Mesendoderm (in vitro differentiated cells): Measurements from ENCODE around the gene MAPK8IP1.
A peak's percentile ranks its signal among the peaks of the same experiment; 100 is the strongest.

Source experiments
- DNase-seq: peaks from one replicate; pipeline ENCODE4 v3.0.0; 2013
- H2AK5ac ChIP-seq: 2 replicates; pipeline ENCODE4 v1.6.1; 2013; ENCODE audit warnings: low read length, inconsistent platforms
- H2BK120ac ChIP-seq: 2 replicates; pipeline ENCODE4 v1.6.1; 2013; ENCODE audit warnings: low read depth, mild to moderate bottlenecking, low read length, moderate library complexity, mixed read lengths
- H2BK15ac ChIP-seq: replicated peaks from 2 replicates; pipeline ENCODE4 v1.6.1; 2013; ENCODE audit warnings: low read depth, mild to moderate bottlenecking, moderate library complexity
- H2BK5ac ChIP-seq: 2 replicates; pipeline ENCODE4 v1.6.1; 2013; ENCODE audit warnings: low read length, inconsistent platforms
- H3K18ac ChIP-seq: 2 replicates; pipeline ENCODE4 v1.6.1; 2013; ENCODE audit warnings: mild to moderate bottlenecking, low read length, mixed read lengths
- H3K23ac ChIP-seq: one replicate; pipeline ENCODE4 v1.6.1; 2013; ENCODE audit warnings: low read length
- H3K27ac ChIP-seq: 2 replicates; pipeline ENCODE4 v1.5.1; 2013; ENCODE audit warnings: low read depth, mild to moderate bottlenecking, inconsistent platforms, low read length, moderate library complexity
- H3K27me3 ChIP-seq: 2 replicates; pipeline ENCODE4 v1.6.1; 2013; ENCODE audit warnings: low read length, control low read depth, mild to moderate bottlenecking, inconsistent platforms; ENCODE audit not compliant: insufficient read depth, poor library complexity
- H3K36me3 ChIP-seq: 2 replicates; pipeline ENCODE4 v1.6.1; 2013; ENCODE audit warnings: low read length, inconsistent platforms; ENCODE audit not compliant: control insufficient read depth, insufficient read depth
- H3K4ac ChIP-seq: one replicate; pipeline ENCODE4 v1.6.1; 2013; ENCODE audit warnings: low read depth, mild to moderate bottlenecking, low read length, moderate library complexity
- H3K4me1 ChIP-seq: 2 replicates; pipeline ENCODE4 v1.6.1; 2013; ENCODE audit warnings: low read depth, low read length, inconsistent platforms; ENCODE audit not compliant: control insufficient read depth
- H3K4me2 ChIP-seq: 2 replicates; pipeline ENCODE4 v1.6.1; 2013; ENCODE audit warnings: low read length
- H3K4me3 ChIP-seq: 2 replicates; pipeline ENCODE4 v1.5.1; 2013; ENCODE audit warnings: mild to moderate bottlenecking, low read length
- H3K56ac ChIP-seq: one replicate; pipeline ENCODE4 v1.6.1; 2013; ENCODE audit warnings: low read length
- H3K79me1 ChIP-seq: 2 replicates; pipeline ENCODE4 v1.6.1; 2013; ENCODE audit warnings: low read length, inconsistent platforms
- H3K79me2 ChIP-seq: 2 replicates; pipeline ENCODE4 v1.6.1; 2013; ENCODE audit warnings: mild to moderate bottlenecking, low read length; ENCODE audit not compliant: control insufficient read depth, insufficient read depth
- H3K9ac ChIP-seq: 2 replicates; pipeline ENCODE4 v1.6.1; 2013; ENCODE audit warnings: low read length, inconsistent platforms
- H4K5ac ChIP-seq: one replicate; pipeline ENCODE4 v1.6.1; 2013; ENCODE audit warnings: low read length
- H4K8ac ChIP-seq: one replicate; pipeline ENCODE4 v1.6.1; 2013; ENCODE audit warnings: low read depth, mild to moderate bottlenecking, control low read depth, low read length, moderate library complexity
- WGBS: extraction: QIAGEN DNeasy Blood & Tissue Kit; methylation state at CpG from one replicate; pipeline ENCODE4 v1.1.7; 2013; ENCODE audit warnings: low lambda C conversion rate, missing lambda C conversion rate; ENCODE audit not compliant: insufficient coverage; ENCODE audit errors: extremely low coverage; 5-methylcytosine and 5-hydroxymethylcytosine counted together

Gene MAPK8IP1

DNA sequence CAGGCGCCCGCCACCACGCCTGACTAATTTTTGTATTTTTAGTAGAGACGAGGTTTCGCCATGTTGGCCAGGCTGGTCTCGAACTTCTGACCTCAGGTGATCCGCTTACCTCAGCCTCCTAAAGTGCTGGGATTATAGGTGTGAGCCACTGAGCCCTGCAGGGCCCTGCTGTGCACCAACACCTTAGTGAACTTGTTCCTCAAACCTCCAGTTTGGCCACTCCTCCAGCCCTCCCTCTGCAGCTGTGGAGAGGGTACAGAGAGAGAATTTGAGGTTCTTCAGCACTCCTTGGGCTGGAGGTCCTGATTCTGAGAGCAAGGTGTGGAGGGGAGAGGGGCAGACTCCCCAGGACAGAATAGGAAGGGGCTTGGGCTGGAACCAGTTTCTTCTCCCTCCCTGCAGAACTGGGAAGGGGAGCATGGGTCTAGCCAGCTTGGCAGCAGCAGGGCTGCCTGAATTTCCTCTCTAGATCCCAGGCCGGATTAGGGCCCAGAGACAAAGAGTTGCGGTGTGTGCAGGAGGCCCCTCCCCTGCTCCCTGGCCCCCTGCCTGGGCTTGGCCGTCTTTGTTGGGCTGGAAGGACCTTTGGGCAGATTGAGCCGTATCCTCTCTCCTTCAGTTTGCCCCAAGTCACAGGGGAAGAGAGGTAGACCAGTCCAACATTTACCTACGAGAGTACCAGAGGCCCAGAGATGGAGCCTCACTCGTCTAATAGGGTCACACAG lies 34.5 kb downstream of the MAPK8IP1 start:
- H3K18ac ChIP-seq: no peak overlapping the region
- no CpG with 5 or more reads among the region's 13 CpGs for WGBS
- peak; percentile 34 for DNase-seq

DNA sequence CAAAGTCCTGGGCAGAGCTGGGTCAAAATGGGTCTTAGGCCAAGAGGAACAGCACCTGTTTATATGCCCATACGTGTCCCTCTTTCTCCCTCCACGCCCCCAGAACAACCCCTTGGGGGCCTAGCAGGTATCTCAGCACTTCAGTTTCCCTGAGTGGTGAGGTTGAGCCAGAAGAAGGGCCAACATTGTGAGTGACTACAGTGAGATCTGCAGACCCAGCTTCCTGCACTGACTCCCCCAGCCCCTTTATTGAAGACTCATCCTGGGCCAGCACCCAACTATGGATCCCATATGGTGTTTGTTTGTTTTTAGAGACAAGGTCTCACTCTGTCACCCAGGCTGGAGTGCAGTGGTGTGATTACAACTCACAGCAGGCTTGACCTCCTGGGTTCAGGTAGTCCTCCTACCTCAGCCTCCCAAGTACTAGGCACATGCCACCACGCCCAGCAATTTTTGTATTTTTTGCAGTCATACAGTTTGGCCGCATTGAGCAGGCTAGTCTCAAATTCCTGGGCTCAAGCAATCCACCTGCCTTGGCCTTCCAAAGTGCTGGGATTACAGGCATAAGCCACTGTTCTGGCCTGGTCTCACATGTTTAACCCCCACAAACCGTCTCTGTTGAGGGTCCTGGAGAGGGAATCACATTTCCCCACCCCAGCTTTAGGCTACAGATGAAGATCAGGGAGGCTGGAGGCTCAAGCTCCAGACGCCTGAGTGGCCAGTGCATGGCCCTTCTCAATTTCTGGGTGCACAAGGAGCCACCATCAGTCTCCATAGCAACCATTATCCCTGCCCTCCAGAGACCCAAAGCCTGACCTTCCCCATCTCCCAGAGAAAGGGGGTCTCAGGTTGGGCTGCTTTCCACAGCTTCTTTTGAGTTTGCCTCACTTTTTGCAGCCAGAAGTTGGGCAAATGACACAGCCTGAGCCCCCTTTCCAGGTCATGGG lies 35.4 kb downstream of the MAPK8IP1 start:
- Histone ChIP-seq H2BK5ac (no peak overlapping the region), H3K9ac (no peak overlapping the region), H3K23ac (no peak overlapping the region), H3K18ac (no peak overlapping the region), H2BK120ac (no peak overlapping the region), H3K4me2 (no peak overlapping the region), H3K4ac (no peak overlapping the region), H3K27ac (no peak overlapping the region), H3K56ac (no peak overlapping the region), H3K36me3 (no peaks in the 10 kb centered on the region), H4K5ac (no peak overlapping the region), H2AK5ac (no peak overlapping the region), H4K8ac (no peak overlapping the region), H3K27me3 (no peaks in the 10 kb centered on the region), H2BK15ac (no peak overlapping the region), H3K79me1 (no peaks in the 10 kb centered on the region), H3K4me3 (no peak overlapping the region), H3K79me2 (no peaks in the 10 kb centered on the region), H3K4me1 (peaks cover 1% of the 10 kb centered on the region)
- DNase-seq: no peak
- WGBS: no CpG with 5 or more reads among the region's 6 CpGs

More for the DNA sequence above, 34.5 kb downstream of the MAPK8IP1 start:
- H4K8ac ChIP-seq: no peak overlapping the region
- H2BK120ac ChIP-seq: no peak overlapping the region
- no peak overlapping the region for H2AK5ac ChIP-seq
- no peak overlapping the region for H4K5ac ChIP-seq
- H3K4me2 ChIP-seq: no peak overlapping the region
- H3K56ac ChIP-seq: no peak overlapping the region
- peak overlapping the region; percentile 8 for H3K27ac ChIP-seq
- H3K27me3 ChIP-seq: no peaks in the 10 kb centered on the region
- H3K23ac ChIP-seq: no peak overlapping the region
- H3K36me3 ChIP-seq: no peaks in the 10 kb centered on the region
- H3K4me3 ChIP-seq: no peak overlapping the region
- peaks cover 1% of the 10 kb centered on the region for H3K4me1 ChIP-seq
- H3K9ac ChIP-seq: no peak overlapping the region
- H2BK15ac ChIP-seq: no peak overlapping the region
- H3K79me2 ChIP-seq: no peaks in the 10 kb centered on the region
- no peaks in the 10 kb centered on the region for H3K79me1 ChIP-seq
- H3K4ac ChIP-seq: no peak overlapping the region
- H2BK5ac ChIP-seq: no peak overlapping the region

DNA sequence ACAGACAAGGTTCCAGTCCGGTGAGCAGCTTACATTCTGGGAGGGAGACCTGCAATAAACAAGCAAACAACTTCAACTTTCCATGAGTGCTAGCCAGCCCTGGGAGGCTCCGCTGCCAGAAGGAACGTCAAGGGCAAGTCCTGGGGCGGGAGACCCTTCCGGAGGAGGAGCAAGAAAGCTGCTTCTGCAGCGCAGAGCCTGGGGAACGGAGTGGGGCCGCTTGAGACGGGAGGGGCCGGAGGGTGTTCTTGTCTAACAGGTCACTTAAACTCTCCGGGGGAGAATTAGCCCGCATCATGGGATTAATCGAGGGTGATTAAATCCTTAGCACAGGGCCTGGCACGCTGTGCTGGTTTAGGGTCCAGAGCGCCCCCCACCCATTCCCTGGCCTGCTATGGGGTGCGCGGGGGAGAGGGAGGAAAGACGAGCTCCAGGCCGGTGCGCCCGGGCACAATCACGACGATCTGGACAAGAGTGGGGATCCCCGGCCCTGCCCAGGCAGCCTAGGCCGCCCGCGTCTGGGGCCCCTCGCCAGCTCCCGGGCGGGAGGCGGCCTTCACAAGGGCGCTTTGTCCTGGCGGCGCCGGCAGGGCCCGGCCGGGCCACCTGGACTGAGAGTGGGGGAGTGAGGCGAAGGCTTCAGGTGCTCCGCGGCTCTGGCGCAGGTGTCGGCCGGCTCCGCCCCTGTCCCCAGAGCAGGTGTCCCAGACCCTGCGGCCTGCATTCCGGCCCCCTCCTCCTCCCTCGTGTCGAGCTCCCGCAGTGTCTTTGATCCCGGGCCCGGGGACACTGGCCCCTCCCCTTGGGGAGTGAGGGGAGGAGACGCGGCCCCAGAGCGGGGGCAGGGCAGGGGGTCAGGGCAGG lies 36.3 kb downstream of the MAPK8IP1 start:
- no peak overlapping the region for H3K27ac ChIP-seq
- no peak overlapping the region for H3K4ac ChIP-seq
- H2BK15ac ChIP-seq: no peak overlapping the region
- no peak overlapping the region for H4K5ac ChIP-seq
- H3K79me2 ChIP-seq: no peaks in the 10 kb centered on the region
- H3K4me3 ChIP-seq: no peak overlapping the region
- peak overlapping the region; percentile 5 for H3K9ac ChIP-seq
- no peak overlapping the region for H2BK5ac ChIP-seq
- H2AK5ac ChIP-seq: no peak overlapping the region
- no peak overlapping the region for H3K18ac ChIP-seq
- H3K4me2 ChIP-seq: peak overlapping the region; percentile 32
- no peak overlapping the region for H2BK120ac ChIP-seq
- no peak overlapping the region for H4K8ac ChIP-seq
- no peaks in the 10 kb centered on the region for H3K27me3 ChIP-seq
- H3K4me1 ChIP-seq: peaks cover 1% of the 10 kb centered on the region
- peak overlapping the region; percentile 56 for H3K56ac ChIP-seq
- no peaks in the 10 kb centered on the region for H3K36me3 ChIP-seq
- H3K23ac ChIP-seq: no peak overlapping the region
- no peaks in the 10 kb centered on the region for H3K79me1 ChIP-seq
- DNase-seq: peak; percentile 89
- no CpG with 5 or more reads among the region's 54 CpGs for WGBS

DNA sequence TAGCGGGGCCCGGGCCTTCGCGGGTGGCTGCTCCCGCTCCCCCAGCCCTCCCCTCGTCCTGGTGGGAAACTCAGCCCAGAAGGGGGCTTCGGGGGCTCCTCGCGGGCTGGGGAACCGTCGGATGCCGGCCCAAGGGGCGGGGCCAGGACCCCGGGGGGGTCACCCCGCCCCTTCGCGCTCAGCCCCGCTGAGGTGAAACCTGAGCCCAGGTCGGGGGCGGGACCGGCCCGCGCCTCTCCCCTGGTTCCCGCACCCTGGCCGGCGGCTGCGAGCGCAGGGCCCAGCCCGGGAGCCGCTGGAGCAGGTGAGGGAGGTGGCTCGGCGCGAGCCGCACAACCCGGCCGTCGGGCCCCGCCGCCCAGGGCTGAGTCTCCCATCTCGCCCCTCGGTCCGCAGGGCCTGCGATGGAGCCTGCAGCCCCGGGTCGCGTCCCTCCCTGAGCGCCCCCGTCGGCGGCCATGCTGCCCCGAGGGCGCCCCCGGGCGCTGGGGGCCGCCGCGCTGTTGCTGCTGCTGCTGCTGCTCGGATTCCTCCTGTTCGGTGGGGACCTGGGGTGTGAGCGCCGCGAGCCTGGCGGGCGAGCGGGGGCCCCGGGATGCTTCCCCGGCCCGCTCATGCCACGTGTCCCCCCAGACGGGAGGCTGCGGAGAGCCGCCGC lies 37.1 kb downstream of the MAPK8IP1 start, which contains the start of gene LARGE2:
TSS of gene LARGE2 (plus strand) at position 232 of the 658 bp plus-strand sequence. CDS start at position 459, 227 bp downstream.
- H3K18ac ChIP-seq: peak within 1 kb of the TSS; percentile 16
- H4K5ac ChIP-seq: no peak within 1 kb of the TSS
- no peaks in the 10 kb centered on the region for H3K36me3 ChIP-seq
- no peak within 1 kb of the TSS for H3K23ac ChIP-seq
- peak within 1 kb of the TSS; percentile 20 for H3K4me3 ChIP-seq
- H3K9ac ChIP-seq: peak within 1 kb of the TSS; percentile 53
- no CpG with 5 or more reads among the region's 73 CpGs for WGBS
- H3K4me1 ChIP-seq: no peaks in the 10 kb centered on the region
- no peak within 1 kb of the TSS for H2AK5ac ChIP-seq
- H2BK15ac ChIP-seq: no peak within 1 kb of the TSS
- no peak within 1 kb of the TSS for H2BK5ac ChIP-seq
- no peak within 1 kb of the TSS for H2BK120ac ChIP-seq
- no peak within 1 kb of the TSS for H3K27ac ChIP-seq
- no peaks in the 10 kb centered on the region for H3K79me2 ChIP-seq
- peak within 1 kb of the TSS; percentile 67 for H3K56ac ChIP-seq
- H4K8ac ChIP-seq: no peak within 1 kb of the TSS
- H3K79me1 ChIP-seq: no peaks in the 10 kb centered on the region
- peak; percentile 80 for DNase-seq
- peak within 1 kb of the TSS; percentile 46 for H3K4me2 ChIP-seq
- H3K27me3 ChIP-seq: no peaks in the 10 kb centered on the region
- no peak within 1 kb of the TSS for H3K4ac ChIP-seq
